Kidney (tissue), 14 donors: Measurements from ENCODE around the gene PTOV1. TPM values are rescaled to one million over a fixed set of nuclear protein-coding genes. Genes with fewer than 3 reads are reported as not detected.

Source experiments
- DNase-seq, 5 donors: peaks; one replicate each; pipeline ENCODE4 v3.0.0-alpha.2; 2013 to 2020
- FAIRE-seq: peaks from 2 replicates; lab custom pipeline; 2012; peaks lifted over from hg19 to GRCh38; lab: Jason Lieb, UNC
- H3K27ac ChIP-seq, 2 donors: one replicate each; pipeline ENCODE4 v1.7.0; 2013; ENCODE audit warnings: low read depth in 2 of 2, low read length in 2 of 2, inconsistent platforms in 1 of 2
- H3K27me3 ChIP-seq: one replicate; pipeline ENCODE4 v1.7.1; 2013; ENCODE audit warnings: low read length, inconsistent platforms; ENCODE audit not compliant: control insufficient read depth, insufficient read depth
- H3K36me3 ChIP-seq, 3 donors: one replicate each; pipeline versions ENCODE4 v1.7.0 to v1.7.1; 2013; ENCODE audit warnings: low read length in 3 of 3, control low read depth in 1 of 3, inconsistent platforms in 1 of 3; ENCODE audit not compliant: insufficient read depth in 3 of 3, control insufficient read depth in 2 of 3
- H3K4me1 ChIP-seq, 3 donors: one replicate each; pipeline versions ENCODE4 v1.7.0 to v1.7.1; 2013; ENCODE audit warnings: low read length in 3 of 3, inconsistent platforms in 1 of 3, low read depth in 1 of 3; ENCODE audit not compliant: control insufficient read depth in 2 of 3, insufficient read depth in 2 of 3
- H3K4me3 ChIP-seq, 3 donors: one replicate each; pipeline versions ENCODE4 v1.7.0 to v1.8.1; 2013; ENCODE audit warnings: low read length in 3 of 3, control low read depth in 1 of 3, inconsistent platforms in 1 of 3
- H3K9ac ChIP-seq, 3 donors: one replicate each; pipeline versions ENCODE4 v1.7.0 to v1.7.1; 2013; ENCODE audit warnings: low read length in 3 of 3, control low read depth in 1 of 3, inconsistent platforms in 1 of 3
- H3K9me3 ChIP-seq, 3 donors: one replicate each; pipeline versions ENCODE4 v1.7.0 to v1.7.1; 2013; ENCODE audit warnings: low read length in 3 of 3, control low read depth in 1 of 3, inconsistent platforms in 1 of 3; ENCODE audit not compliant: control insufficient read depth in 2 of 3, insufficient read depth in 1 of 3
- intact Hi-C: fragments of 100-400 bp; cut with DNase I; formaldehyde crosslinking; loops from one replicate; pipeline ENCODE4 v1.11.1; 2022
- polyA plus RNA-seq: library from polyadenylated mRNA; stranded (reverse); fragments of 350-450 nt; fragmentation: Illumina TruSeq; extraction: RNeasy Lipid Tissue Mini Kit (QIAGEN cat#74804); gene quantifications from one replicate; pipeline ENCODE4 v1.2.3, GENCODE V29; 2014; ENCODE audit warnings: low read depth, low replicate concordance; ENCODE audit not compliant: insufficient read depth
- total RNA-seq: library from RNA; stranded (reverse); fragmentation: NEBNext Ultra II Directional; extraction: Animal tissue kit (Norgen Biotek cat#: 25700); gene quantifications from one replicate; pipeline ENCODE4 v1.2.1, GENCODE V29; 2021
- TF ChIP-seq, protein P1 (sequence below): IDR thresholded peaks from 3 replicates; pipeline ENCODE4 v1.5.1; 2012; ENCODE audit warnings: mild to moderate bottlenecking, moderate library complexity, borderline replicate concordance; ENCODE audit not compliant: insufficient read depth; ENCODE audit errors: extremely low read depth
- donor health status: control.
- donor health status: control.
- donor health status: control.
- donor health status: control.
- donor health status: control.
- donor health status: DM: yes; HTN: yes; CAD: no.
- donor health status: Normal renal cell carcinoma (clear cell type).

Gene PTOV1
- total and polyA plus RNA-seq, 2 donors from 2014 or later, result 118 to 235 TPM

- H3K4me3 ChIP-seq, result no peak overlapping the region
- FAIRE-seq, result no peak
- peaks cover 2 to 25% (median 16%) of the 10 kb centered on the region in 3 donors for H3K4me1 ChIP-seq
- TF ChIP-seq, protein P1, sequence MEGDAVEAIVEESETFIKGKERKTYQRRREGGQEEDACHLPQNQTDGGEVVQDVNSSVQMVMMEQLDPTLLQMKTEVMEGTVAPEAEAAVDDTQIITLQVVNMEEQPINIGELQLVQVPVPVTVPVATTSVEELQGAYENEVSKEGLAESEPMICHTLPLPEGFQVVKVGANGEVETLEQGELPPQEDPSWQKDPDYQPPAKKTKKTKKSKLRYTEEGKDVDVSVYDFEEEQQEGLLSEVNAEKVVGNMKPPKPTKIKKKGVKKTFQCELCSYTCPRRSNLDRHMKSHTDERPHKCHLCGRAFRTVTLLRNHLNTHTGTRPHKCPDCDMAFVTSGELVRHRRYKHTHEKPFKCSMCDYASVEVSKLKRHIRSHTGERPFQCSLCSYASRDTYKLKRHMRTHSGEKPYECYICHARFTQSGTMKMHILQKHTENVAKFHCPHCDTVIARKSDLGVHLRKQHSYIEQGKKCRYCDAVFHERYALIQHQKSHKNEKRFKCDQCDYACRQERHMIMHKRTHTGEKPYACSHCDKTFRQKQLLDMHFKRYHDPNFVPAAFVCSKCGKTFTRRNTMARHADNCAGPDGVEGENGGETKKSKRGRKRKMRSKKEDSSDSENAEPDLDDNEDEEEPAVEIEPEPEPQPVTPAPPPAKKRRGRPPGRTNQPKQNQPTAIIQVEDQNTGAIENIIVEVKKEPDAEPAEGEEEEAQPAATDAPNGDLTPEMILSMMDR, result no peak
- intact Hi-C loops, result no loop called here
- no peak for DNase-seq
- no peak overlapping the region for H3K27ac ChIP-seq
- H3K9me3 ChIP-seq, result no peaks in the 10 kb centered on the region
- no peaks in the 10 kb centered on the region for H3K27me3 ChIP-seq
- H3K9ac ChIP-seq, result no peak overlapping the region
- H3K36me3 ChIP-seq, result peaks cover 0 to 7% (median 0%) of the 10 kb centered on the region in 3 donors
Measured at GRCh38 chr19:49873129-49873521, 22.2 kb downstream of the PTOV1 start.

DNA sequence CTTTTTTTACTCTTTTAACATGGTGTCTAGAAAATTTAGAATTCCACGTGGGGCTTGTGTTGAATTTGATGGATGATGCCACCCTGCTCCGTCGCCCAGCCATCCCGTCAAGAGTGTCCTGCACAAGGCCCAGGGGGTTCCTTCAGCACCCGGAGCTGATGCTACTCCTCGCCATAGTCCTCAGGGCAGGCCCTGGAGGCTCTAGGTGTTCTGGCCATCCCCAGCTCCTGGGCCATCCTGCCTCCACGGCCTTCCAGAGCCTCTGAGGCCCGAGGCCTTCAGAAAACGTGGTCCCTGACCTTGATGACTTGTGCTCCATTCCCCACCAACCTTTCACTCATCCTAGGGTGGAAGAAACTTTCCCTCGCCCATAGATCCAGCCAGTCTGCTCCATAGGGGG is 22.9 kb downstream of the PTOV1 start:
- Histone ChIP-seq H3K4me1 (peaks cover 2 to 29% (median 22%) of the 10 kb centered on the region in 3 donors), H3K36me3 (peaks cover 0 to 11% (median 0%) of the 10 kb centered on the region in 3 donors), H3K9ac (no peak overlapping the region), H3K4me3 (no peak overlapping the region), H3K27ac (no peak overlapping the region), H3K27me3 (no peaks in the 10 kb centered on the region), H3K9me3 (no peaks in the 10 kb centered on the region)
- no peak for DNase-seq
- intact Hi-C loops, result no loop called here
- TF ChIP-seq, protein P1, result no peak
- no peak for FAIRE-seq

DNA sequence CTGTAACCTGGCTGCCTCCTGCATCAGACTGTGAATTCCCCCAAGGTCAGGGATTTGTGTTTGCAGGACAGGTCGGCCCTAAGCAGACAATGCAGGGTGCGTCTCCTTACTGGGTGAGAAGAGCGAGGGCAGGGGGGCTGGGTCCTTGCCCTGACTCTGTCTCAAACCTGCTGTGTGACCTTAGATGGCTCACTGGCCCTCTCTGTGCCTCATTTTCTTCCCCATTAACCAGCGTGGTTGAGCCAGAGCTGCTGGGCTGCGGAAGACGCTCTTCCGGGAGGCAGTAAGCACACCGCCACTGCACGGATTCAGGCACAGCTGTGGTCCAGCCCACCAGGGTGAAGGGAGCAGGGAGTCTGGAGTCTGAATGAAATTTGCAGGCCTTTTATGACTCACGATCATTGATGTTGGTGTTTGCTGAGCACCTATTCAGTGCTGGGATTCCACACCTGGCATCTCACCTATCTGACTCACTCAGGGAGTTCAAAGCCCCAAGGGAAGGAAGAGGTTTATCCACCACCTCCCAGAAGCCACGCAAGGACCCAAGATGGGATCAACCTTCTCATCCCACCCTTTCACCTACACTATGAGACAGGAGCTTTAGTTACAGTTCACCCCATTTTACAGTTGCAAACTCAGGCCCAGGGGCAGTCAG is 23.7 kb downstream of the PTOV1 start:
- H3K36me3 ChIP-seq, result peaks cover 0 to 19% (median 2%) of the 10 kb centered on the region in 3 donors
- no peaks in the 10 kb centered on the region for H3K27me3 ChIP-seq
- no peaks in the 10 kb centered on the region for H3K9me3 ChIP-seq
- TF ChIP-seq, protein P1, result no peak
- no peak overlapping the region for H3K9ac ChIP-seq
- H3K4me3 ChIP-seq, result no peak overlapping the region
- no peak overlapping the region for H3K27ac ChIP-seq
- FAIRE-seq (no peak), DNase-seq (no peak)
- intact Hi-C loops, result no loop called here
- peaks cover 2 to 29% (median 22%) of the 10 kb centered on the region in 3 donors for H3K4me1 ChIP-seq
